Nucleus accumbens (tissue), 56 donors: Measurements from ENCODE around the gene LCE2C.

ENCODE experiments used
- DNase-seq, 56 donors: peaks; one replicate each; lab custom pipeline; 2025; lab: John Stamatoyannopoulos, UW

Gene LCE2C

DNA sequence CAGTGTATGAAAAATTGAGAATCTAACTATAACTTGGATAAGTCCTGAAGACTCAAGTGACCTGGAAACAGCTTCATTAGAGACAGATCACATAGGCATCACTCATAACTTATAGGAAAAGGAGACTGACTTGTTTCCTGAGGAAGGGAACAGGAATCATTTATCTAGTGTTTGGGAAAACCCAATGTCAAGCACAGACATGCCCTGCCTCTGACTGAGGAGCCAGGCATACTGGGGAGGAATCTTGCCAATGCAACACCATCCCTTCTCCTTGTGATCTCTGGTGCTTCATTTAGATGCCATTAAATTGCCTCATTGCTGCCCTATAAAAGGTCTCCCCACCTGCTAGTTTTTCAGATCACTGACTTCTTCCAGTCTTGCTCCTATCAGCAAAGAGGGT lies 43.2 kb downstream of the LCE2C start:
- DNase-seq: no peak

DNA sequence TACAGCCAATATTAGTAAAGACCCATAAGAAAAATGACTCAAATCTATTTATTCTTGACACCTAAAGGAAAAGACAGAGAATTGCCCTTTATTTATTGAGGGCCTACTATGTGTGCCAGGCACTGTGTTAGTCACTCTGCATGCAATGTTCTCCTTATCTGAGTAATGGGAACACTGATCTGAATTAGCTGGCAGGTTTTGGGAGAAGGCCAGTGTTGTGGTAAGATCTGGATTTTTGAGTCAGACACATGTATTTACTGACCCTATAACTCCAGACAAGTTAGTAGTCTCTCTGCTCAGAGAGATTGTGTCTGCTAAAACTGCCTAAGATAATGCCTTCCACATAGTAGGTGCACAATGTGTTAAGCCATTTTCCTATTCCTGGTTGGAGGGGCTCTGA lies 50.2 kb downstream of the LCE2C start:
- no peak for DNase-seq
